Neural cell (in vitro differentiated cells): ENCODE measurements around the gene RABGGTA.

Experiments
- CTCF ChIP-seq: fragments of 450-650 bp; IDR thresholded peaks from 2 replicates; pipeline ENCODE4 v1.5.1; 2014; ENCODE audit warnings: antibody characterized with exemption, mild to moderate bottlenecking, moderate library complexity; ENCODE audit not compliant: poor library complexity, severe bottlenecking
- EP300 ChIP-seq: fragments of 450-650 bp; conservative IDR thresholded peaks from 2 replicates; pipeline ENCODE4 v1.6.1; 2014; ENCODE audit warnings: antibody characterized with exemption, mild to moderate bottlenecking, moderate library complexity; ENCODE audit not compliant: poor library complexity, severe bottlenecking
- TAF1 ChIP-seq: IDR thresholded peaks from 2 replicates; pipeline ENCODE4 v1.6.1; 2012; ENCODE audit warnings: low read depth

GRCh38 chr14:24232645-24233537 is 38.5 kb downstream of the RABGGTA start, which contains the start of gene GMPR2:
- TF ChIP-seq CTCF (no peak), TAF1 (no peak), EP300 (no peak)
